ENCODE data around the gene MED1. TPM values are rescaled to one million over a fixed set of nuclear protein-coding genes. Genes with fewer than 3 reads are reported as not detected.
"Not testable (repeated sequence)": the region's sequence is repeated elsewhere in the genome, so short reads cannot be mapped to it uniquely, and the experiment has no call there.

MED1 gene
- total RNA-seq, 1 experiment from 2014 or later = 40.0 TPM

GRCh38 chr17:39461113-39461925 lies 10.3 kb upstream of the MED1 start, which contains the start of gene CDK12:
Gene CDK12 (plus strand): TSS chr17:39461486. CDS start chr17:39462072, 586 bp downstream.
- peak within 1 kb of the TSS; percentile 96 for H3K4me3 ChIP-seq (ENCODE audit: low read length)

GRCh38 chr17:39455919-39456318 lies 4.9 kb upstream of the MED1 start:
- Histone ChIP-seq H3K4me2 (ENCODE audit: low read depth, low read length, poor library complexity, severe bottlenecking) (no peak overlapping the region), H3K9me2 (replicated peaks; ENCODE audit: insufficient read depth, low read length) (no peaks in the 10 kb centered on the region; the same call in 1 of the 2 replicates), H3K9me3 (ENCODE audit: low read length) (no peaks in the 10 kb centered on the region), H3K4me1 (ENCODE audit: low read length) (peaks cover 15% of the 10 kb centered on the region), H3K4me3 (ENCODE audit: low read length) (no peak overlapping the region), H3K36me3 (ENCODE audit: insufficient read depth, low read length) (no peaks in the 10 kb centered on the region), H3K27ac (ENCODE audit: low read length) (no peak overlapping the region), H3K27me3 (ENCODE audit: low read length) (no peaks in the 10 kb centered on the region), H2AFZ (ENCODE audit: low read length) (no peak overlapping the region), H3K79me2 (ENCODE audit: low read length) (peaks cover 11% of the 10 kb centered on the region), H3K9ac (ENCODE audit: low read length) (no peak overlapping the region), H4K20me1 (ENCODE audit: insufficient read depth, low read depth, low read length) (no peaks in the 10 kb centered on the region)
- no peak for DNase-seq

More at GRCh38 chr17:39461113-39461925, 10.3 kb upstream of the MED1 start, which contains the start of gene CDK12:
- Histone ChIP-seq H3K4me1 (ENCODE audit: low read length) (peaks cover 39% of the 10 kb centered on the region), H3K9me2 (replicated peaks; ENCODE audit: insufficient read depth, low read length) (no peaks in the 10 kb centered on the region; the same call in 1 of the 2 replicates), H4K20me1 (ENCODE audit: insufficient read depth, low read depth, low read length) (peaks cover 37% of the 10 kb centered on the region), H3K9ac (ENCODE audit: low read length) (peak within 1 kb of the TSS; percentile 96), H3K27ac (ENCODE audit: low read length) (peak within 1 kb of the TSS; percentile 84), H3K9me3 (ENCODE audit: low read length) (no peaks in the 10 kb centered on the region), H3K79me2 (ENCODE audit: low read length) (peaks cover 49% of the 10 kb centered on the region), H3K27me3 (ENCODE audit: low read length) (no peaks in the 10 kb centered on the region), H3K36me3 (ENCODE audit: insufficient read depth, low read length) (peaks cover 9% of the 10 kb centered on the region; the same call in 1 of the 2 replicates), H2AFZ (ENCODE audit: low read length) (peak within 1 kb of the TSS; percentile 76; the same call in 1 of the 2 replicates), H3K4me2 (ENCODE audit: low read depth, low read length, poor library complexity, severe bottlenecking) (peak within 1 kb of the TSS; percentile 98)
- DNase-seq = peak; percentile 99

DNA sequence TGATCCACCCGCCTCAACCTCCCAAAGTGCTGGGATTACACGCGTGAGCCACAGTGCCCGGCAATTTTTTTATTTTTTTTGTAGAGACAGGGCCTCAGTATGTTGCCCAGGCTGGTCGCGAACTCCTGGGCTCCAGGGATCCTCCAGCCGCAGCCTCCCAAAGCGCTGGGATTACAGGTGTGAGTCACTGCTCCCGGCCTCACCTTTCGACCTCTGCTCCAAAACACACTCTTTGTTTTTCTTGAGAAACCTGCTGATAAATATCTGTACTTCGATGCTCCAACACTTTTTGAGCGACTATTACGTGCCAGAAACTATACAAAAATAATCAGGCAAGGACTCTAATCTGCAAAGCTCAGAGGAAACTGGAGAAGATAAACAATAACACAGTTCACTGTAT lies 1.0 kb downstream of the MED1 start:
- Histone ChIP-seq H3K9ac (ENCODE audit: low read length) (peak overlapping the region; percentile 85), H3K27ac (ENCODE audit: low read length) (no peak overlapping the region), H3K36me3 (ENCODE audit: insufficient read depth, low read length) (peaks cover 18% of the 10 kb centered on the region), H2AFZ (ENCODE audit: low read length) (no peak overlapping the region), H4K20me1 (ENCODE audit: insufficient read depth, low read depth, low read length) (no peaks in the 10 kb centered on the region; the same call in 1 of the 2 replicates), H3K4me1 (ENCODE audit: low read length) (peaks cover 22% of the 10 kb centered on the region), H3K4me2 (ENCODE audit: low read depth, low read length, poor library complexity, severe bottlenecking) (peak overlapping the region; percentile 84), H3K79me2 (ENCODE audit: low read length) (peaks cover 59% of the 10 kb centered on the region), H3K9me3 (ENCODE audit: low read length) (no peaks in the 10 kb centered on the region), H3K27me3 (ENCODE audit: low read length) (no peaks in the 10 kb centered on the region), H3K9me2 (replicated peaks; ENCODE audit: insufficient read depth, low read length) (no peaks in the 10 kb centered on the region), H3K4me3 (ENCODE audit: low read length) (peak overlapping the region; percentile 81)
- no peak for DNase-seq

- Histone ChIP-seq H3K9ac (ENCODE audit: low read length) (no peak overlapping the region), H3K36me3 (ENCODE audit: insufficient read depth, low read length) (peaks cover 35% of the 10 kb centered on the region), H3K4me1 (ENCODE audit: low read length) (peaks cover 23% of the 10 kb centered on the region), H3K79me2 (ENCODE audit: low read length) (peaks cover 68% of the 10 kb centered on the region), H3K27me3 (ENCODE audit: low read length) (no peaks in the 10 kb centered on the region), H3K9me2 (replicated peaks; ENCODE audit: insufficient read depth, low read length) (no peaks in the 10 kb centered on the region), H3K4me3 (ENCODE audit: low read length) (no peak overlapping the region), H3K4me2 (ENCODE audit: low read depth, low read length, poor library complexity, severe bottlenecking) (no peak overlapping the region), H2AFZ (ENCODE audit: low read length) (no peak overlapping the region), H3K9me3 (ENCODE audit: low read length) (no peaks in the 10 kb centered on the region), H4K20me1 (ENCODE audit: insufficient read depth, low read depth, low read length) (no peaks in the 10 kb centered on the region; the same call in 1 of the 2 replicates), H3K27ac (ENCODE audit: low read length) (no peak overlapping the region)
- no peak for DNase-seq
Observed at GRCh38 chr17:39447561-39447960, 3.5 kb downstream of the MED1 start.

GRCh38 chr17:39443326-39443725 lies 7.7 kb downstream of the MED1 start:
- Histone ChIP-seq H3K36me3 (ENCODE audit: insufficient read depth, low read length) (peaks cover 53% of the 10 kb centered on the region), H3K27ac (ENCODE audit: low read length) (no peak overlapping the region), H3K4me1 (ENCODE audit: low read length) (peaks cover 5% of the 10 kb centered on the region; the same call in 1 of the 2 replicates), H3K27me3 (ENCODE audit: low read length) (no peaks in the 10 kb centered on the region), H3K4me2 (ENCODE audit: low read depth, low read length, poor library complexity, severe bottlenecking) (no peak overlapping the region), H4K20me1 (ENCODE audit: insufficient read depth, low read depth, low read length) (no peaks in the 10 kb centered on the region), H3K9ac (ENCODE audit: low read length) (no peak overlapping the region), H3K4me3 (ENCODE audit: low read length) (no peak overlapping the region), H3K9me3 (ENCODE audit: low read length) (no peaks in the 10 kb centered on the region), H3K79me2 (ENCODE audit: low read length) (peaks cover 46% of the 10 kb centered on the region), H3K9me2 (replicated peaks; ENCODE audit: insufficient read depth, low read length) (no peaks in the 10 kb centered on the region), H2AFZ (ENCODE audit: low read length) (no peak overlapping the region)
- DNase-seq = no peak

- not testable (repeated sequence) for H3K4me2 ChIP-seq (ENCODE audit: low read depth, low read length, poor library complexity, severe bottlenecking); H4K20me1 ChIP-seq (ENCODE audit: insufficient read depth, low read depth, low read length); H2AFZ ChIP-seq (ENCODE audit: low read length); H3K4me3 ChIP-seq (ENCODE audit: low read length); H3K9ac ChIP-seq (ENCODE audit: low read length); H3K9me2 ChIP-seq (replicated peaks; ENCODE audit: insufficient read depth, low read length); H3K27me3 ChIP-seq (ENCODE audit: low read length); DNase-seq; H3K9me3 ChIP-seq (ENCODE audit: low read length); H3K4me1 ChIP-seq (ENCODE audit: low read length); H3K27ac ChIP-seq (ENCODE audit: low read length)
- peaks cover 27% of the 10 kb centered on the region for H3K79me2 ChIP-seq (ENCODE audit: low read length)
- peaks cover 38% of the 10 kb centered on the region; the same call in 1 of the 2 replicates for H3K36me3 ChIP-seq (ENCODE audit: insufficient read depth, low read length)
Observed at GRCh38 chr17:39439868-39440267, 11.2 kb downstream of the MED1 start.

DNA sequence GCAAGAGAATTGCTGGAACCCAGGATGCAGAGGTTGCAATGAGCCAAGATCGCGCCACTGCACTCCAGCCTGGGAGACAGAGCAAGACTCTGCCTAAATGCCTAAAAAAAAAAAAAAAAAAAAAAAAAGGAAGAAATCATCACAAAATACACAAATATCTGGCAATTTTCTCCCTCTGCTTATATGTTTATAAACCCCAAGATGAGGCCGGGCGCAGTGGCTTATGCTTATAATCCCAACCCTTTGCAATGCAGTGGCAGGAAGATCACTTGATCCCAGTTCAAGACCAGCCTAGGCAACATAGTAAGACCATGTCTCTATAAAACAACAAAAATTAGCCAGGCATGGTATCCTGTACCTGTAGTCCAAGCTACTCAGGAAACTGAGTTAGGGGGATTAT lies 21.5 kb downstream of the MED1 start:
- H3K36me3 ChIP-seq (ENCODE audit: insufficient read depth, low read length) = peaks cover 37% of the 10 kb centered on the region
- H3K9me2 ChIP-seq (replicated peaks; ENCODE audit: insufficient read depth, low read length) = no peaks in the 10 kb centered on the region
- no peak overlapping the region for H3K9ac ChIP-seq (ENCODE audit: low read length)
- no peak overlapping the region for H3K4me3 ChIP-seq (ENCODE audit: low read length)
- H3K4me2 ChIP-seq (ENCODE audit: low read depth, low read length, poor library complexity, severe bottlenecking) = no peak overlapping the region
- no peaks in the 10 kb centered on the region for H4K20me1 ChIP-seq (ENCODE audit: insufficient read depth, low read depth, low read length)
- H3K27me3 ChIP-seq (ENCODE audit: low read length) = no peaks in the 10 kb centered on the region
- no peak overlapping the region for H3K27ac ChIP-seq (ENCODE audit: low read length)
- DNase-seq = no peak
- no peak overlapping the region for H2AFZ ChIP-seq (ENCODE audit: low read length)
- 0 out of 2 replicates have a peak, but pooled peaks cover 2% of the 10 kb centered on the region for H3K79me2 ChIP-seq (ENCODE audit: low read length)
- H3K9me3 ChIP-seq (ENCODE audit: low read length) = no peaks in the 10 kb centered on the region
- no peaks in the 10 kb centered on the region for H3K4me1 ChIP-seq (ENCODE audit: low read length)

- no peak overlapping the region for H3K27ac ChIP-seq (ENCODE audit: low read length)
- no peaks in the 10 kb centered on the region for H3K9me3 ChIP-seq (ENCODE audit: low read length)
- no peaks in the 10 kb centered on the region for H3K27me3 ChIP-seq (ENCODE audit: low read length)
- H3K36me3 ChIP-seq (ENCODE audit: insufficient read depth, low read length) = peaks cover 35% of the 10 kb centered on the region; the same call in 1 of the 2 replicates
- H3K4me3 ChIP-seq (ENCODE audit: low read length) = no peak overlapping the region
- DNase-seq = no peak
- no peak overlapping the region for H3K9ac ChIP-seq (ENCODE audit: low read length)
- H2AFZ ChIP-seq (ENCODE audit: low read length) = no peak overlapping the region
- H3K4me2 ChIP-seq (ENCODE audit: low read depth, low read length, poor library complexity, severe bottlenecking) = no peak overlapping the region
- H4K20me1 ChIP-seq (ENCODE audit: insufficient read depth, low read depth, low read length) = 0 out of 2 replicates have a peak, but pooled peaks cover 3% of the 10 kb centered on the region
- no peaks in the 10 kb centered on the region for H3K9me2 ChIP-seq (replicated peaks; ENCODE audit: insufficient read depth, low read length)
- H3K4me1 ChIP-seq (ENCODE audit: low read length) = no peaks in the 10 kb centered on the region
- H3K79me2 ChIP-seq (ENCODE audit: low read length) = peaks cover 3% of the 10 kb centered on the region; the same call in 1 of the 2 replicates
Observed at GRCh38 chr17:39416141-39416540, 34.9 kb downstream of the MED1 start.
